HG03135 (cell line): ENCODE data around the gene TOLLIP.
"Not testable (repeated sequence)": the region's sequence is repeated elsewhere in the genome, so short reads cannot be mapped to it uniquely, and the experiment has no call there.

Source experiments
- ATAC-seq: cut with Tn5 transposase; IDR thresholded peaks from one replicate; pipeline ENCODE4 v1.9.1; 2021; ENCODE audit warnings: mild to moderate bottlenecking, moderate library complexity; ENCODE audit not compliant: unreplicated experiment

The TOLLIP gene

DNA sequence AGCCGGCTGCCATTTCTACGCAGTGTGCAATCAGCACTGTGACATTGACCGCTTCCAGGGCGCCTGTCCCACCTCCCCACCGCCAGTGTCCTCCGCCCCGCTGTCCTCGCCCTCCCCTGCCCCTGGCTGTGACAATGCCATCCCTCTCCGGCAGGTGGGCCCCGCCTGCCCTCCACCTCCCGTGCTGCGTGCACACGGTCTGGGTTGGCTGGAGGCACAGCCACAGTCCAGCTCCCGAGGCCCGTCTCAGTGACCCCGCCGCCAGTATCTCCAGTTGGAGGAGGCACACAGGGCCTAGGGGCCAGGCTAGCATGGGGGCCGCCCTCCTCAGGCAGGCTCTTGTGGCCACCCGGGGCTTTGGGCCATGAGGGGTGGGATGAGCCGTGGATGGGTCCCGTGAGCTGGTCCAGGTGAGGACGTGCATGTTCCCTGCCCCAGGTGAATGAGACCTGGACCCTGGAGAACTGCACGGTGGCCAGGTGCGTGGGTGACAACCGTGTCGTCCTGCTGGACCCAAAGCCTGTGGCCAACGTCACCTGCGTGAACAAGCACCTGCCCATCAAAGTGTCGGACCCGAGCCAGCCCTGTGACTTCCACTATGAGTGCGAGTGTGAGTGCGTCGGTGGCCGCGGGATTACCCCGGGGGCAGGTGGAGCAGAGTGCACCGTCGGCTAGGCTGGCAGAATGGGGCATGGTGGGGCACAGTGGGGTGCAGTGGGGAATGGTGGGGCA, 56.9 kb downstream of the TOLLIP start:
- ATAC-seq = no peak

DNA sequence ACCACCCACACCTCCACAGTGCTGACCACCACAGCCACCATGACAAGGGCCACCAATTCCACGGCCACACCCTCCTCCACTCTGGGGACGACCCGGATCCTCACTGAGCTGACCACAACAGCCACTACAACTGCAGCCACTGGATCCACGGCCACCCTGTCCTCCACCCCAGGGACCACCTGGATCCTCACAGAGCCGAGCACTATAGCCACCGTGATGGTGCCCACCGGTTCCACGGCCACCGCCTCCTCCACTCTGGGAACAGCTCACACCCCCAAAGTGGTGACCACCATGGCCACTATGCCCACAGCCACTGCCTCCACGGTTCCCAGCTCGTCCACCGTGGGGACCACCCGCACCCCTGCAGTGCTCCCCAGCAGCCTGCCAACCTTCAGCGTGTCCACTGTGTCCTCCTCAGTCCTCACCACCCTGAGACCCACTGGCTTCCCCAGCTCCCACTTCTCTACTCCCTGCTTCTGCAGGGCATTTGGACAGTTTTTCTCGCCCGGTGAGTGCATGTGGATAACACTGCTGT, 58.1 kb downstream of the TOLLIP start:
- no peak for ATAC-seq

GRCh38 chr11:1250411-1250810, 59.0 kb downstream of the TOLLIP start:
- not testable (repeated sequence) for ATAC-seq

- ATAC-seq = not testable (repeated sequence)
Observed at GRCh38 chr11:1248951-1249350, 60.5 kb downstream of the TOLLIP start.

- not testable (repeated sequence) for ATAC-seq
Observed at GRCh38 chr11:1247026-1247425, 62.4 kb downstream of the TOLLIP start.

DNA sequence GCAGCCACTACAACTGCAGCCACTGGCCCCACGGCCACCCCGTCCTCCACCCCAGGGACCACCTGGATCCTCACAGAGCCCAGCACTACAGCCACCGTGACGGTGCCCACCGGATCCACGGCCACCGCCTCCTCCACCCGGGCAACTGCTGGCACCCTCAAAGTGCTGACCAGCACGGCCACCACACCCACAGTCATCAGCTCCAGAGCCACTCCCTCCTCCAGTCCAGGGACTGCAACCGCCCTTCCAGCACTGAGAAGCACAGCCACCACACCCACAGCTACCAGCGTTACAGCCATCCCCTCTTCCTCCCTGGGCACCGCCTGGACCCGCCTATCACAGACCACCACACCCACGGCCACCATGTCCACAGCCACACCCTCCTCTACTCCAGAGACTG, 63.1 kb downstream of the TOLLIP start:
- ATAC-seq = not testable (repeated sequence)

- not testable (repeated sequence) for ATAC-seq
Observed at GRCh38 chr11:1245717-1246116, 63.7 kb downstream of the TOLLIP start.

DNA sequence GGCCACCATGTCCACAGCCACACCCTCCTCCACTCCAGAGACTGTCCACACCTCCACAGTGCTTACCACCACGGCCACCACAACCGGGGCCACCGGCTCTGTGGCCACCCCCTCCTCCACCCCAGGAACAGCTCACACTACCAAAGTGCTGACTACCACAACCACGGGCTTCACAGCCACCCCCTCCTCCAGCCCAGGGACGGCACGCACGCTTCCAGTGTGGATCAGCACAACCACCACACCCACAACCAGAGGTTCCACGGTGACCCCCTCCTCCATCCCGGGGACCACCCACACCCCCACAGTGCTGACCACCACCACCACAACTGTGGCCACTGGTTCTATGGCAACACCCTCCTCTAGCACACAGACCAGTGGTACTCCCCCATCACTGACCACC, 64.9 kb downstream of the TOLLIP start:
- ATAC-seq = not testable (repeated sequence)

GRCh38 chr11:1243521-1243920, 65.9 kb downstream of the TOLLIP start:
- not testable (repeated sequence) for ATAC-seq

DNA sequence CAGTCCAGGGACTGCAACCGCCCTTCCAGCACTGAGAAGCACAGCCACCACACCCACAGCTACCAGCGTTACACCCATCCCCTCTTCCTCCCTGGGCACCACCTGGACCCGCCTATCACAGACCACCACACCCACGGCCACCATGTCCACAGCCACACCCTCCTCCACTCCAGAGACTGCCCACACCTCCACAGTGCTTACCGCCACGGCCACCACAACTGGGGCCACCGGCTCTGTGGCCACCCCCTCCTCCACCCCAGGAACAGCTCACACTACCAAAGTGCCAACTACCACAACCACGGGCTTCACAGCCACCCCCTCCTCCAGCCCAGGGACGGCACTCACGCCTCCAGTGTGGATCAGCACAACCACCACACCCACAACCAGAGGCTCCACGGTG, 66.7 kb downstream of the TOLLIP start:
- ATAC-seq = not testable (repeated sequence)

DNA sequence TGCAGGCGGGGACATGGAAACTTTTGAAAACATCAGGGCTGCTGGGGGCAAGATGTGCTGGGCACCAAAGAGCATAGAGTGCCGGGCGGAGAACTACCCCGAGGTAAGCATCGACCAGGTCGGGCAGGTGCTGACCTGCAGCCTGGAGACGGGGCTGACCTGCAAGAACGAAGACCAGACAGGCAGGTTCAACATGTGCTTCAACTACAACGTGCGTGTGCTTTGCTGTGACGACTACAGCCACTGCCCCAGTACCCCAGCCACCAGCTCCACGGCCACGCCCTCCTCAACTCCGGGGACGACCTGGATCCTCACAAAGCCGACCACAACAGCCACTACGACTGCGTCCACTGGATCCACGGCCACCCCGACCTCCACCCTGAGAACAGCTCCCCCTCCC, 67.1 kb downstream of the TOLLIP start:
- no peak for ATAC-seq

DNA sequence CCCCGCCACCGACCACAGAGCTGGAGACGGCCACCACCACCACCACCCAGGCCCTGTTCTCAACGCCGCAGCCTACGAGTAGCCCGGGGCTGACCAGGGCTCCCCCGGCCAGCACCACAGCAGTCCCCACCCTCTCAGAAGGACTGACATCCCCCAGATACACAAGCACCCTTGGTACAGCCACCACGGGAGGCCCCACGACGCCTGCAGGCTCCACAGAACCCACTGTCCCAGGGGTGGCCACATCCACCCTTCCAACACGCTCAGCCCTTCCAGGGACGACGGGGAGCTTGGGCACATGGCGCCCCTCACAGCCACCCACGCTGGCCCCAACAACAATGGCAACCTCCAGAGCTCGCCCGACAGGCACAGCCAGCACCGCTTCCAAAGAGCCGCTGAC, 67.7 kb downstream of the TOLLIP start:
- no peak for ATAC-seq

DNA sequence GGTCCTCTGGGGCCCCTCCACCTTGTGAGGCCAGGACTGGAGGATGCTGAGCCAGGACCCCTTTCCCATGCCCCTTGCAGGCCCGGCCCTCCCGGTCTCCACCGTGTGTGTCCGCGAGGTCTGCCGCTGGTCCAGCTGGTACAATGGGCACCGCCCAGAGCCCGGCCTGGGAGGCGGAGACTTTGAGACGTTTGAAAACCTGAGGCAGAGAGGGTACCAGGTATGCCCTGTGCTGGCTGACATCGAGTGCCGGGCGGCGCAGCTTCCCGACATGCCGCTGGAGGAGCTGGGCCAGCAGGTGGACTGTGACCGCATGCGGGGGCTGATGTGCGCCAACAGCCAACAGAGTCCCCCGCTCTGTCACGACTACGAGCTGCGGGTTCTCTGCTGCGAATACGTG, 68.7 kb downstream of the TOLLIP start:
- ATAC-seq = no peak

- no peak for ATAC-seq
Observed at GRCh38 chr11:1239596-1240205, 69.7 kb downstream of the TOLLIP start.

DNA sequence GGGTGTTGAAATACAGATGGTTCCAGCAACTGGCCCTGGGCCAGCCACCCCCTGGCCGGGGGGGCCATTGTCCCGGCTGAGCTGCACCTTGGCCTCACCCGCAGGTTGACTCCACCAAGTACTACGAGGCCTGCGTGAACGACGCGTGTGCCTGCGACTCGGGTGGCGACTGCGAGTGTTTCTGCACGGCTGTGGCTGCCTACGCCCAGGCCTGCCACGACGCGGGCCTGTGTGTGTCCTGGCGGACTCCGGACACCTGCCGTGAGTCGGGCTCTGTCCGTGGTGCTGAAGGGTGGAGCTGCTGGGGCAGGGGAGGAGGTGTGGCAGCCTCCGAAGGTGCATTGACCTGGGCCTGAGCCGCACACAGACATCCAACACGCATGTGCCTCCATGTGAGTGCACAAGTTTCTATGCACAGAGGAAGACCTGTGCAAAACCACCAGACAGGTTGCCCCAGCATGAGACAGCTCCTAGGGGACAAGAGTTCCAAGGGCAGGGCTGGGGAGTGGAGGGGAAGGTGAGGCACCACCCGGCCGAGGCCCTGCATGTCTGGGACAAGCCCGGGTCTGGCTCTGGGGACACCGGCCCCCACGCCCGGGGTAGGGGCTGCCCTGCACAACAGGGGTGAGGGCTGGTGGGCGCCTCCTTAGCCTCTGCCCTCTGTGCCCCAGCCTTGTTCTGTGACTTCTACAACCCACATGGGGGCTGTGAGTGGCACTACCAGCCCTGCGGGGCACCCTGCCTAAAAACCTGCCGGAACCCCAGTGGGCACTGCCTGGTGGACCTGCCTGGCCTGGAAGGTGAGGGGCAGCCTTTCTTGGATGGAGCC, 70.5 kb downstream of the TOLLIP start:
- ATAC-seq = no peak

- ATAC-seq = no peak
Observed at GRCh38 chr11:1237851-1238250, 71.6 kb downstream of the TOLLIP start.

- ATAC-seq = no peak
Observed at GRCh38 chr11:1237128-1237580, 72.3 kb downstream of the TOLLIP start.

DNA sequence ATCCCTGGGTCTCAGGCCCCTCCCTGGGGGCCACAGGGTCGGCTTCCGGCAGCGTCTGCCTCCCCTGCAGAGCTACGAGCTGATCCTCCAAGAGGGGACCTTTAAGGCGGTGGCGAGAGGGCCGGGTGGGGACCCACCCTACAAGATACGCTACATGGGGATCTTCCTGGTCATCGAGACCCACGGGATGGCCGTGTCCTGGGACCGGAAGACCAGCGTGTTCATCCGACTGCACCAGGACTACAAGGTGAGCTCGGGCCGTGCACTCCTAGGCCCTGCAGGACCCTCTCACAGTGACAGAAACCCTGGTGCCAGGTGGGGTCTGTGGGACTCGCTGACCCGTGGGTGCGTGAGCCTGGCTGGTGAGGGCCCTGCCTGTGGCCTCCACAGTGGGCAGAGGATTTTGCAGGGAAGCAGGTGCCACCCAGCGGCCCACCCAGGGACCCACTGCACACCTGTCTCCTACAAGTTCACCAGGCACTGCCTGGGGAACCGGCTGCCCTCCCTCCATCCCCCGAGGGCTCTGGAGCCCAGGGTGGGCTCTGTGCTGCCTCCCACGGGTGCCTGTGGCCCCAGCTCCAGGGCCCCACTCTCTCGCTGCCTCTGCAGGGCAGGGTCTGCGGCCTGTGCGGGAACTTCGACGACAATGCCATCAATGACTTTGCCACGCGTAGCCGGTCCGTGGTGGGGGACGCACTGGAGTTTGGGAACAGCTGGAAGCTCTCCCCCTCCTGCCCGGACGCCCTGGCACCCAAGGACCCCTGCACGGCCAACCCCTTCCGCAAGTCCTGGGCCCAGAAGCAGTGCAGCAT, 72.9 kb downstream of the TOLLIP start:
- ATAC-seq = no peak

DNA sequence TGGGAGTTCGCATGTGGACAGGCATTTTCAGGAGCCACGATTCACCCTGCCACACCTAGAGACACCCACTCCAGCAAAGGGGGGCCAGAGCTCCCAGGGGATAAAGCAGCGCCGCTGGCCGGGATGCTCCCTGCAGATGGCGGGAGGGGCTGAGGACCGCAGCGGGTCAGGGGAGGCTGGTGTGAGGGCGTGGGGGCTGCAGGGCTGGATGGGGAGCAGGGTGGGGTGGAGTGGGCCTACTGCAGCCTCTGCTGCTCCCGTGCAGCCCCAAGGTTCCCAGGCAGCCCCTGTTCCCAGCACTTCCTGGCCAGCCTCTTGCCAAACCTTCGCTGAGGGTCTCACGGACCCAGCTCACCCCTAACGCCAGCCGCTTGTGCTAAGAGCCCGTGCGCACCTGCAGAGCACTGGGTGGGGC, 73.5 kb downstream of the TOLLIP start:
- no peak for ATAC-seq

DNA sequence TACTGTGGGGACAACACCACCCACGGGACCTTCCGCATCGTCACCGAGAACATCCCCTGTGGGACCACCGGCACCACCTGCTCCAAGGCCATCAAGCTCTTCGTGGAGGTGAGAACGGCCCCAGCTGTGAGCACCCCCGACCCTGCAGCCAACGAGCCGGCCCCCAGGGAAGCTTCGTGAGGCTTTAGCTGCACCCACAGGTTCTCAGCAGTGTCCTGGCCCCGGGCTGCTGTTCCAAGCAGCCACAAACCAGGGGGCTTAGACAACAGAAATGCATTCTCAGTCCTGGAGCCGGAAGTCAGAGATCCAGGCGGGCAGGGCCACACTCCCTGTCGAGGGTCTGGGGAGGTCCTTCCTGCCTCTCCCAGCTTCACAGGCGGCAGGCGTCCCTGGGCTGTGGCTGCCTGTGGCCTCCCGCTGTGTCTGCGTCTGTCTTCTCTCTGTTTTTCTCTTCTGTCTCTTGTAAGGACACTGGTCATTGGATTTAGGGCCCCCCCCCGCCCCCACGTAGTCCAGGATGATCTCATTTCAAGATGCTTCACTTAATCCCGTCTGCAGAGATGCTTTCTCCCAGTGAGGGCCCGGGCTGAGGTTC, 74.0 kb downstream of the TOLLIP start:
- no peak for ATAC-seq
